ENCODE data around the gene CLCN4.

DNA sequence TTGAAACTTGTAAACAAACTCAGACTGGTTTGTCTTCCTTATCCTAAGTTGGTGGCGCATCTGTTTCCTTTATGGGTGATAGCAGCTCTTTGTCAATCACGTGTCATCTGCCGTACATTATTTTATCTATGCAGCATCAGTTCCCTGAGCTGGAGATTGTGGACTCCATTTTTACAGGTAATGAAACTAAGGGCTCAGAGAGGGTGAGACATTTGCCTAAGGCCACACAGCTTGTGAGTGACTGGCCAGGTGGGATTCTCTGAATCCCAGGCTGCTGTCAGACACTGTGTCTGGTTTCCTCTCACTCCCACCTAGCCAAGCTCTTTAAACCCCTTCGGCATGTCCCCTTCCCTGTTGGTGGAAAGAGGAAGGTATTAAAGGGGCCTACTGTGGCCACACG lies 41.7 kb upstream of the CLCN4 start:
- TF ChIP-seq SIN3A (IDR thresholded peaks at IDR 0.05; ENCODE audit: borderline replicate concordance, low read depth, low read length) (no peak), EP300 (IDR thresholded peaks at IDR 0.05; ENCODE audit: borderline replicate concordance in 1 of 2, low read depth in 1 of 2, low read length in 1 of 2) (no peak), TCF12 (IDR thresholded peaks at IDR 0.05) (no peak), EZH2phosphoT487 (IDR thresholded peaks at IDR 0.05; ENCODE audit: borderline replicate concordance, low read depth) (no peak), CHD2 (IDR thresholded peaks at IDR 0.05; ENCODE audit: low read length, partially characterized antibody) (no peak), YY1 (IDR thresholded peaks at IDR 0.05; ENCODE audit: low read depth) (no peak), JUND (IDR thresholded peaks at IDR 0.05) (no peak)
- TF ChIP-seq, protein P1, sequence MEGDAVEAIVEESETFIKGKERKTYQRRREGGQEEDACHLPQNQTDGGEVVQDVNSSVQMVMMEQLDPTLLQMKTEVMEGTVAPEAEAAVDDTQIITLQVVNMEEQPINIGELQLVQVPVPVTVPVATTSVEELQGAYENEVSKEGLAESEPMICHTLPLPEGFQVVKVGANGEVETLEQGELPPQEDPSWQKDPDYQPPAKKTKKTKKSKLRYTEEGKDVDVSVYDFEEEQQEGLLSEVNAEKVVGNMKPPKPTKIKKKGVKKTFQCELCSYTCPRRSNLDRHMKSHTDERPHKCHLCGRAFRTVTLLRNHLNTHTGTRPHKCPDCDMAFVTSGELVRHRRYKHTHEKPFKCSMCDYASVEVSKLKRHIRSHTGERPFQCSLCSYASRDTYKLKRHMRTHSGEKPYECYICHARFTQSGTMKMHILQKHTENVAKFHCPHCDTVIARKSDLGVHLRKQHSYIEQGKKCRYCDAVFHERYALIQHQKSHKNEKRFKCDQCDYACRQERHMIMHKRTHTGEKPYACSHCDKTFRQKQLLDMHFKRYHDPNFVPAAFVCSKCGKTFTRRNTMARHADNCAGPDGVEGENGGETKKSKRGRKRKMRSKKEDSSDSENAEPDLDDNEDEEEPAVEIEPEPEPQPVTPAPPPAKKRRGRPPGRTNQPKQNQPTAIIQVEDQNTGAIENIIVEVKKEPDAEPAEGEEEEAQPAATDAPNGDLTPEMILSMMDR (IDR thresholded peaks at IDR 0.05): no peak
- TF ChIP-seq, protein P2, sequence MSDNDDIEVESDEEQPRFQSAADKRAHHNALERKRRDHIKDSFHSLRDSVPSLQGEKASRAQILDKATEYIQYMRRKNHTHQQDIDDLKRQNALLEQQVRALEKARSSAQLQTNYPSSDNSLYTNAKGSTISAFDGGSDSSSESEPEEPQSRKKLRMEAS (IDR thresholded peaks at IDR 0.05; ENCODE audit: low read depth): no peak
- TF ChIP-seq, protein P3, sequence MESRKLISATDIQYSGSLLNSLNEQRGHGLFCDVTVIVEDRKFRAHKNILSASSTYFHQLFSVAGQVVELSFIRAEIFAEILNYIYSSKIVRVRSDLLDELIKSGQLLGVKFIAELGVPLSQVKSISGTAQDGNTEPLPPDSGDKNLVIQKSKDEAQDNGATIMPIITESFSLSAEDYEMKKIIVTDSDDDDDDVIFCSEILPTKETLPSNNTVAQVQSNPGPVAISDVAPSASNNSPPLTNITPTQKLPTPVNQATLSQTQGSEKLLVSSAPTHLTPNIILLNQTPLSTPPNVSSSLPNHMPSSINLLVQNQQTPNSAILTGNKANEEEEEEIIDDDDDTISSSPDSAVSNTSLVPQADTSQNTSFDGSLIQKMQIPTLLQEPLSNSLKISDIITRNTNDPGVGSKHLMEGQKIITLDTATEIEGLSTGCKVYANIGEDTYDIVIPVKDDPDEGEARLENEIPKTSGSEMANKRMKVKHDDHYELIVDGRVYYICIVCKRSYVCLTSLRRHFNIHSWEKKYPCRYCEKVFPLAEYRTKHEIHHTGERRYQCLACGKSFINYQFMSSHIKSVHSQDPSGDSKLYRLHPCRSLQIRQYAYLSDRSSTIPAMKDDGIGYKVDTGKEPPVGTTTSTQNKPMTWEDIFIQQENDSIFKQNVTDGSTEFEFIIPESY (IDR thresholded peaks at IDR 0.05; ENCODE audit: borderline replicate concordance, low read depth): no peak

All from SK-N-SH (cell line).